GM12873 (cell line): Measurements from ENCODE around the gene CCDC51.

Experiments used
- CTCF ChIP-seq: IDR thresholded peaks from 2 replicates; pipeline ENCODE4 v1.5.1; 2012; ENCODE audit warnings: low read depth, mild to moderate bottlenecking, moderate library complexity, low read length, control low read depth; ENCODE audit not compliant: insufficient read depth; ENCODE audit errors: missing control alignments

The CCDC51 gene

DNA sequence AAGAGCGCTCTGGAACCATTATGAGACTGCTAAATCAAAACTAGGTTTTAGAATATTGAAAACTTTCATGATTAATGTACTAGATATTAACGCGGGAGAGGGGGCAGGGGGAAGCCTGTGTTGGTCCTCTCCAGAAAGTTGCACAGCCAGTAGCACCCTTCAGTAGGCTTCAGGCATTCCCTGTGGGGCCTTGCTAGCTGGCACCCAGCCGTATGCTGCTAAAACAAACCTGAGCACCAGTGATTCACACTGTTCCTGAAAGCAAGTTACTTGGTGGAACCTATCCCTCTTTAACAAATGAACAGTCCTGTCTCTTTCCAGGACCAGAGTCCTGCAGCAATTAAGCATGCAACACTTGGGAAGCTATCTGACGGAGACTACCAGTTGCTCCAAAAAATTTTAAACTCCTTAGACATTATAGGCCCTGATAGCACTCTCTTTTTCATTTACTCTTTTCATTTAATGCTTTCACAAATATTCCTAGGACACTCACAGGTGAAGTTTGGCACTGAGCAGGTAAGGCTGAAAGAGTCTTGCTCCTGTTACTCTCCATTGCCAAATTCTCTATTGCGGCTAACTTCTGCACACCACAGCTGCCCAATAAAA lies 5.5 kb upstream of the CCDC51 start:
- TF ChIP-seq CTCF, result no peak

GRCh38 chr3:48441940-48442339 lies 2.0 kb upstream of the CCDC51 start:
- no peak for TF ChIP-seq CTCF

DNA sequence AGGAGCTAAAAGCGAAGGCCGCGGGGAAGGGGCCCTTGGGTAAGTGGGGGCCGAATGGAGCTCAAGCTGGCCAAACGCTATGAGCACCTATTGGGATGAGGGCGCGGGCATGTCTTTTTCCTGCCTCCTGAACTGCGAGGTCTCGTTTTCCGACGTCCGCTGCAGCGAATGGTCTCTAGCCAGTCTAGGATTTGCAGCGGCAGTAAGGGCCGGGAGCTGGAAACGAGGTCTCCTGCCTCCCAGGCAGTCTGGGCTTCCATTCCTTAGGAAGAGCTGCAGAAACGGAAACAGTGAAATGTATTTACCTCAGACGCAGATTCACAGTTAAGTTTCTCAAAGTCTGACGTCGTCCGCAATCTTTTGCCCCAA lies 655 bp upstream of the CCDC51 start:
- no peak for TF ChIP-seq CTCF

DNA sequence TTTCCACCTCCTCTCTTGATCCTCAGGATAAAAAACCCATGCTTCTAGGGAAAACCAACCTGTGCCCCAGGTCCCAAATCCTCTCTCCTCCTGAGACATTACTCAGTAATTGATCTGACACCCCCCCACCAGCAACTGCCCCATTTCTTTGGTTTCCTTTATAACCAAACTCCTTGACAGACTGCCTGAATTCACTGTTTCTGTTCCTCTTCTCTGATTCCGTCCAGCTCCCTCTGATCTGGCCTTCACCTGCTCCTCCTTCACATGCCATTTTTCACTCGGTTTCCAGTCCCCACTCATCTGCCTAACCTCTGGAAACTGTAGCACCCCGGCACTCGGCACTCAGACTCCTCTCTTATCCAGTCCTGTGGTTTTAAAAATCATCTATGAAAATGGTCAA lies 2.1 kb downstream of the CCDC51 start:
- TF ChIP-seq CTCF, result no peak

- no peak for TF ChIP-seq CTCF
Observed at GRCh38 chr3:48436855-48437254, 3.1 kb downstream of the CCDC51 start.

- no peak for TF ChIP-seq CTCF
Observed at GRCh38 chr3:48436477-48436787, 3.5 kb downstream of the CCDC51 start.

GRCh38 chr3:48435774-48436476 lies 4.0 kb downstream of the CCDC51 start:
- peak; percentile 99 for TF ChIP-seq CTCF

DNA sequence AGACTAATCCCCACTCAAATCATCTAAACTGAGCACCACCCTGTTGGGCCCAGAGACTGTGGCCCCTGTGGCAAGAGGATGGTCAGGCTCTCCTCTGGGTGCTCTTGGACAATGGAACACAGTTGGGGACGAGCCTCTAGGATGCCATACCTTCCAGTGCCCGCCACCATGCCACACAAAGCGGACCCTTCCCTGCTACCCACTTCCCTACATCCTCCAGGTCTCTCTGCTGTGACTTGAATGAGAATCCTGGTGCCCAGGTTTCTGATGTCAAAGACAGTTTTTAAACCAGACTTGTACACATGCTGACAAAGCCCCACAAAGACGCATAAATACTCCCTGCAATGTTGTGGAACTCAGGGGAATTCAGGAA lies 4.7 kb downstream of the CCDC51 start:
- TF ChIP-seq CTCF, result no peak
